HG02588 (cell line): Measurements from ENCODE around the gene PGAM4.
"Not testable (repeated sequence)": the region's sequence is repeated elsewhere in the genome, so short reads cannot be mapped to it uniquely, and the experiment has no call there.

Experiments
- ATAC-seq: cut with Tn5 transposase; IDR thresholded peaks from one replicate; pipeline ENCODE4 v1.9.1; 2021; ENCODE audit warnings: mild to moderate bottlenecking, moderate library complexity; ENCODE audit not compliant: unreplicated experiment

Gene PGAM4

GRCh38 chrX:77969538-77969937 is at the start of gene PGAM4:
Gene PGAM4, minus strand, starts transcription at chrX:77969638. Its CDS starts 0 bp downstream, at chrX:77969638.
- ATAC-seq = no peak

- no peak for ATAC-seq
Measured at GRCh38 chrX:78011846-78012245, 42.4 kb upstream of the PGAM4 start.

DNA sequence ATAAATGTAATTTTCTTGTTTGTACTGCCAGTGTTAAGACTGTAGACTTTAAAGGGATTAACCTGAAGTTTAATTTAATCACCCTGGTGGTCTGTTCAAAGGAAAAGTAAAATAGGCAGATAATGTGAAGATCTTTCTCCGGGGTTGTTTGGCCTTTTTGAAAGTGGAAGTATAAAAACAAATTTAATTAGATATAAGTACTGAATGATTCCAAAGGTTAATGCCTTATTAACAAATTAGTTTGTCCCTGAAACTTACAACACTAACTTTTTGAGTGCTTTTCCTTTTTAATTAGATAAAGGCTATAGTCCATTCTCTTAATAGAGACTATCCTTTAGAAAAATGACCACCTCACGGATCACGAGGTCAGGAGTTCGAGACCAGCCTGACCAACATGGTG is 10.4 kb upstream of the PGAM4 start:
- ATAC-seq = no peak

DNA sequence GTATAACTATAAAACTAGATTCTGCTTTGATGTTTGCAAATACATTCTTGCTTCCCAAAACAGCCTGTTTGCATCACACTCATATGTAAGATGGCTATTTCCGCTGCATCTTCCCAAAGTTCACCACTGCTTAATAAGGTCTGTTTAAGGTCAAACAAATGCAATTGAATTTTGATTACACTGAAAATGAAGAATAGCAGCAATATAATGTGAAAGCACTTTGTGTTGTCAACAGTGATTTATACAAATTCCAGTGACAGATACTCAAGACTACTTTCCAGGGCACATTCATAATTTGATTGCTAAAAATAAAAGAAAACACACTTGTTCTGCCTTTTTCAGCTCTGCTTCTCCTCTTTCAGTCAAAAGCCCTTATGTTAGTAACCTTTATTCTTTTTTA is 8.1 kb upstream of the PGAM4 start:
- ATAC-seq = no peak

DNA sequence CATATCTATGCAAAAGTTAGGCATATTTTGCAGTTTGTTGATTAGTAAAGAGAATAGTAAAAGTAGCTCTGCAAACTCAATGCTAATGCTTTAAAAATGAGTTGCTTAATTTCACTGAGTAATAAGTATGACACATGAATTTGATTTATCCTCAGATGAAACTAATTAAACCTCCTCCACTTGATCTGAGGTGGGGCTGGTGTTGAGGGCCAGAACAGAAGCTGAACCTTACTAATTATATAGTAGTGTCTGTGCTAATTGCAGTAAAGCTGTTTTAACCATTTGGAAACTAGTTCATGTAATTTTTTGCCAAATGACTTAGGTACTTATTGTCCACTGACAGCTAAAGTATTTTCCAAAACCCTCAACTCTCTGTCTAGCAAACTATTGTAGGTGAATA is 7.7 kb upstream of the PGAM4 start:
- no peak for ATAC-seq

DNA sequence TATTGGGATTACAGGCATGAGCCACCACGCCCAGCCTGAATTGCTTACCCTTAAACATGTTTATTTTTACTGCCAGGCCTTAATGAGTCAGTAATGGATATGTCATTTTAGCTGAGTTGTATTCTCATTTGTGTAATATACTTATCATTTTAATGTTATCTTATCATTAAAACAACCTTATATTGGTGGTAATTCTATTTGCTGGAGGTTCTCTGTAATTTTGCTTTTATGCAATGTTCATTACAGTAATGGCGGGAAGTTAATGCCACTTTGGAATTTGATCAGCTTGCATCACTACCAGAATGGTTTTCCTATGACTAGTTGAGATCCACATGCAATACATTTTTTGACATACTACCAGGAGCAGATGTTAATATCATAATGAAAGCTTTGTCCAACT is 6.3 kb upstream of the PGAM4 start:
- ATAC-seq = no peak

DNA sequence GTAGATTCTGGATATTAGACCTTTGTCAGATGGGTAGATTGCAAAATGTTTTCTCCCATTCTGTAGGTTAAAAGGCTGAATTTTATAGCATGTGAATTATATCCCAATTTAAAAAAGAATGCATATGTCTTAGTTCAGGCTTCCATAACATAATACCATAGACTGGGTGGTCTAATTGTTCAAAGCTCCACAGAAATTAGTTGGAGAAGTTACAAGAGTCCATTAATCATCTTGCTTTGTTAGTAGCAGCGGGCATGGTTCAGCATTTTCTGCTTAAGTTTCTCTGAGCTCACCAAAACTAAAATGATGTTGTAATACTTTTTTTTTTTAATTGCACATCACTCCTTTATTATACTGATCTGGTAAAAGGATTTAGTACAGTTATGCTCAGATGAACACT is 1.8 kb downstream of the PGAM4 start:
- ATAC-seq = no peak

- no peak for ATAC-seq
Measured at GRCh38 chrX:77966361-77966760, 3.1 kb downstream of the PGAM4 start.

DNA sequence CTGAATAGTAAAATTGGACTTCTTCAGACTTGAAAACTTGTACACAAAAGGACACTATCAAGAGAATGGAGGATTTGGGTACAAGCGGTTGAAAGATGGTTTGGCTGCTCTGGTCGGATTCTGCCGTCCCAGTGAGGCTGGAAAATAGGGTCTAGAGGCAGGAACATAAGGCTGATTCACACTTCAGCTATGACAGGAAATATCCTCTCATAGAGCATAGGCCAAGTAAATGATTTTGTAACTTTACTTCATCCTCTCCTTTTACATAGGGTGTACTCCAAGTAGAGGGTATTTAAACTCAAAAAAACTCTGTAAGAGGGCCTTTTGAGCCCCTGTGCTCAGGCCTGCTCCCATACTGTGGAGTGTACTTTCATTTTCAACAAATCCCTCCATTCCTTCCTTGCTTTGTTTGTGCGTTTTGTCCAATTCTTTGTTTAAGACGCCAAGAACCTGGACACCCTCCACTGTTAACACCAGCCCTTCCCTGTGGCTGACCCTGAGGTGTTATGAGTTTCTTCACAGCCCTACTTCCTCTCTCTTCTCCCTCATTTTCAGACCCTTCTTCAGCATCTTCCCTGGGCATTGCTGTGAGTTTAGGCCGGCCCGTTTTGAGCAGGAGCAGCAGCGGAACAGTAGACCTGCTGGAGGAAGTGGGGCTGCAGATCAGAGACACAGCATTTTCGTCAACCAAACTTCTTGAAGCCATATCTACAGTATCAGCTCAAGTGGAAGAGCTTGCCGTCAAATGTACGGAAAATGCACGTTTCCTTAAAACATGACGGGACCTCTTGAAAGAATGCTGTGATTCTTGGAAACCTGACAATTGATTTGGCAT is 7.2 kb downstream of the PGAM4 start:
- no peak for ATAC-seq

DNA sequence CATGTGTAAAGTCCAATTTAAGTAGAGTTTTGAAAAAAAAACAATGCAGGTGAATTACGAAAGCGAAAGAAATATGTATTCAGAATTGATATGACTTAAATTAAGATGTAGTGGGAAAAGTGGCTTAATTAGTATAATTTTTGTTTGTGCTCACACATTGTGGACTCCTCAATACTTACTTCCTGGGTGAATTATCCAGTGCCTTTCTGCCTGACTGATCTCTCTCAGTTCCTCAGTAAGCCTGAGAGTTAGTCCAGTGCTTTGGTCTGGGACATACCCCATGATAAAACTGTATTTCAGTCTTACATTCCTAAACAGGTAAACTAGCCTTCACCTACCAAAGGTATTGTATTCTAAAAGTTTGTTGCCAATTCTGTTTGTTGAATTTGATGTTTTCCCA is 8.4 kb downstream of the PGAM4 start:
- ATAC-seq = no peak

DNA sequence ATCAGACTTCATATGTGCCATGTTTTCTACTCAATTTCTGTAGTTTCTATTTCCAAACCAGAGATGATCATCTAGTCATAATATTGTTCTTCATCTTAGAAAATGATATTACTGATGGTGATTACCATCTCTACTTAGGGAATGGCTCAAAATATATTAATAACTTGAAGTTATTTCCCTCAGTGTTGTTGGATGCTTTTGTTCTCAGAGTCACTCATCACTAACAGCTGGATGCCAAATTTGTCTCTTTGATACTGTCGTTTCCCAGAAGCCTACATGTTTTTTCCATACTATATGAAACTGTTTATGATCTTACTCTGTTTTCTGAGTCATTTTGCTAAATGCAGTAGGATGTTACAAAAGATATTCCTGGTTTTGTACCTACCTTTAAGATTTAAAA is 8.9 kb downstream of the PGAM4 start:
- no peak for ATAC-seq

DNA sequence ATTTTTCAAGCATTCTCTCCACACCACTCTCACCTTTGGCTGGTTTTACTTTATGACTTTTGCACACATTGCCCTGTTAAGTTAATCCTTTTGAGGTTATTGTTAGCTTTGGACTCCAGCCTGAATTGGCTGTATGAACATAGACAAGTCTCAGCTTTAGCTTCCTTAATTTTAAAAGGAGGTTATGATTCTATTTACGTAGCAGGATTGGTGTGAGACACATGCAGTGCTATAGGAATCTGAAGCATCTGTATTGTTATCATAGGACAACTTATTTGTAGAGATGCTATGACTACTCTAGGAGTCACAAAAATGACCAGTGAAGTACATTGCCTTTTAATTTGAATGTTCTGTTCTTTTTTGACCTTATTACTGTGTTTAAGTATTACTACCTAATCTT is 15.7 kb downstream of the PGAM4 start:
- no peak for ATAC-seq

- ATAC-seq = no peak
Measured at GRCh38 chrX:77953302-77953701, 16.1 kb downstream of the PGAM4 start.

DNA sequence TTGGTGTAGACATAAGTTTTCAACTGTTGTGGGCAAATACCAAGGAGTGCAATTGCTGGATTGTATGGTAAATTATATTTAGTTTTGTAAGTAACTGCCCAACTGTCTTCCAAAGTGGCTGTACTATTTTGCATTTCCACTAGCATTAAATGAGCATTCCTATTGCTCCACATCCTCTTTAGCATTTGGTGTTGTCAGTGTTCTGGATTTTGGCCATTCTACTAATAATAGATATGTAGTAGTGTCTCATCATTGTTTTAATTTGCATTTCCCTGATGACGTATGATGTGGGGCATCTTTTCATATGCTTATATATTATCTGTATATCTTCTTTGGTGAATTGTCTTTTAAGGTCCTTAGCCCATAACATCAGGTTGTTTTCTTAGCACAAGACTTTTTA is 17.3 kb downstream of the PGAM4 start:
- no peak for ATAC-seq

DNA sequence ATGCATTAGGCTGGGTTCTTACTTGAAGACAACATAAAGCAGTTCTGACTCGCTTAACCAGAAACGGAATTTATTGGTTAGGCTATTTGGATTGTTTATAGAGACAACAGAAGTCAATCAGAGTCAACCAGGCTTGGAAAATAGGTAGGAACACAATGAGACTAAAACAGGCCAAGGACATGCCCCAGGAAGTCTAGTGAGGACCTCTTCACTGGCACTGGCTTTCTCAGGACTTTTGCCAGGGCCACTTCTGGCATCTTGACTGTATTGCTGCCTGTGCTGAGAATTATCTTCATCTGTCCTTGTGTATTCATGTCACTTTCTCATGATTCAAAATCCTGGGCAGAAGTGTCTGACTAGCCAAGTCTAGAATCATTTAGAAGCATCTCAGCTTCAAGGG is 19.6 kb downstream of the PGAM4 start:
- no peak for ATAC-seq

GRCh38 chrX:77946571-77946970 is 22.9 kb downstream of the PGAM4 start:
- no peak for ATAC-seq

GRCh38 chrX:77945910-77946545 is 23.4 kb downstream of the PGAM4 start:
- no peak for ATAC-seq

GRCh38 chrX:77945031-77945430 is 24.4 kb downstream of the PGAM4 start:
- ATAC-seq = not testable (repeated sequence)

GRCh38 chrX:77938083-77938680 is 31.3 kb downstream of the PGAM4 start:
- ATAC-seq = no peak

DNA sequence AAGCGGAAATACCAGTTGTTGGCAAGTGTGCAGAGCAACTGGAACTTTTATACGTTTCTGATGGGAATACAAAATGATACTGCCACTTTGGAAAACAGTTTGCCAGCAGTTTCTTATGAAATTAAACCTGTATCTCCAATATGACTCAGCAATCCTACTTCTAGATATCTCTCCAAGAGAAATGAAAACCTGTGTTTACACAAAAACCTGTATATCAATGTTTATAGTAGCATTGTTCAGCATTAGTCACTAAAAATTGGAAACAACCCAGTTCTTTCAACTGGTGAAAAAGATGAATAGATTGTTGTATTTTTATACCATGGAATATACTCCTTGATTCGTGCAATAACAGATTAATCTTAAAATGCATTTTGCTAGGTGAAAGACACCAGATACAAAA is 32.1 kb downstream of the PGAM4 start:
- ATAC-seq = no peak

GRCh38 chrX:77936299-77936698 is 33.1 kb downstream of the PGAM4 start:
- no peak for ATAC-seq

GRCh38 chrX:77935886-77936285 is 33.6 kb downstream of the PGAM4 start:
- no peak for ATAC-seq
